HUDEP-2 (cell line): ENCODE measurements around the gene PODXL2.

Experiments
- DNase-seq, 76 experiments: peaks; one replicate each; lab custom pipeline; 2025; ENCODE audit not compliant: unreplicated experiment in 76 of 76; lab: John Stamatoyannopoulos, UW

The PODXL2 gene

GRCh38 chr3:127628788-127629466, at the start of gene PODXL2:
TSS of gene PODXL2 (plus strand) at chr3:127629185. CDS start at chr3:127629220, 35 bp downstream.
- DNase-seq: peak in 68 of 76 experiments; percentile 5 to 79 (median 58)

DNA sequence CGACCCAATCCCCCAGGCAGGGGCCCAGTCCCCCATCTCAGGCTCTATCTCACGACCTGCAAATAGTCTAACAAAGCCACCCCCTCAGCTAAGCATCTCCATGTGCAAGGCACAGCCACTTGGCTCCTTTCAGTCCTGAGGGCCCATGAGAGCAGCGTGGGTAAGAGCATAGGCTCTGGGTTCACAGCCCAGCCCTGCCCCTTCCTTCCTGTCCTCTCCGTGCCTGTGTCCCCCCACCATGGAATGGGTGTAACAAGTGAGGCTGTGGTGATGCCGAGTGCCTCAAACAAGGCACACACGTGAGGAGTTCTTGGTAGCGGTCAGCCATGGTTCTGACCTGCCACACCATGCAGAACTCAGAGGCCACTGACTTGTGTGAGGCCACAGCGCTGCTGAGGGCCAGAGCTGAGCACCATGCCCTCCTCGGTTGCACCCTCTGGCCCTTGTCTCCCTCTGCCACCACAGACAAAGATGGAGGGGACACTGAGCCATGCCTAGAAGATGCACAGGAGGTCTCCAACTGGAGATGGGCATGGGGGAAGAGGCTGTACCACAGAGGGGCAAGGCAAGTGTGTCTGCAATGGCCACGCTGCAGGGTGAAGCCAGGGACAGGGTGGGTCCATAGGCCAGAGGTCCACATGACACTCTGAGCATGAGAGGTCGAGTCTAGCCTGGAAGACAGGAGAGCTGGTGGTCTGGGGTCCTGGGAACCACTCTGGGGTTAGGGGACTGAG, 48.5 kb upstream of the PODXL2 start:
- no peak for DNase-seq

- DNase-seq: no peak
Measured at GRCh38 chr3:127584734-127585133, 44.3 kb upstream of the PODXL2 start.

DNA sequence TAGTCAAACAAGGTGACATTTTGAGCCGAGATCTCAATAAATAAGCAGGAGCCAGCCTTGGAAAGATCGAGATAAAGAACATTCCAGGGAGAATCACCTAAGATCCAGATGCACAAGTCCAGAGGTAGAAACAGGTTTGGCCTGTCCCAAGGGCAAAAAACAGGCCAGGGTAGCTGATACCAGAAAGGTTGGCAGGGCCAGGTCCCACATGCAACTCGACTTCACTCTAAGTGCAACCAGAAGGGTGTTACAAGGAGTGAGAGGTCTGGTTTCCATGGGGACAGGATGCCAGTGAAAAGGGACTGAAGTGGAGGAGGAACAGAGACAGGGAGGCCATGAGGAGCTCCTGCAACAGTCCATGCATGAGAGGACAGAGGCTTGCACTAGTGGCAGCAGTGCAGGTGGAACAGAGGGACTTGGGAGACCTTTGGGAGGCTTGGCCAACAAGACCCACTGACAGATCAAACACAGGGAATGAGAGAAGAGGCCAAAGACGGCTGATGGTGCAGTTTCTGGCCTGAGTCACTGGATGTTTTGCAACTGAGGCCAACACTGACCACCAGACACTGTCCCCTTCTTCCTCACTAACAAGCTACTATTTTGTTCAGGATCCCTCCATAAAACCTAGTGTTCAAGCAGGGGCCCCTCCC, 43.7 kb upstream of the PODXL2 start:
- no peak for DNase-seq

DNA sequence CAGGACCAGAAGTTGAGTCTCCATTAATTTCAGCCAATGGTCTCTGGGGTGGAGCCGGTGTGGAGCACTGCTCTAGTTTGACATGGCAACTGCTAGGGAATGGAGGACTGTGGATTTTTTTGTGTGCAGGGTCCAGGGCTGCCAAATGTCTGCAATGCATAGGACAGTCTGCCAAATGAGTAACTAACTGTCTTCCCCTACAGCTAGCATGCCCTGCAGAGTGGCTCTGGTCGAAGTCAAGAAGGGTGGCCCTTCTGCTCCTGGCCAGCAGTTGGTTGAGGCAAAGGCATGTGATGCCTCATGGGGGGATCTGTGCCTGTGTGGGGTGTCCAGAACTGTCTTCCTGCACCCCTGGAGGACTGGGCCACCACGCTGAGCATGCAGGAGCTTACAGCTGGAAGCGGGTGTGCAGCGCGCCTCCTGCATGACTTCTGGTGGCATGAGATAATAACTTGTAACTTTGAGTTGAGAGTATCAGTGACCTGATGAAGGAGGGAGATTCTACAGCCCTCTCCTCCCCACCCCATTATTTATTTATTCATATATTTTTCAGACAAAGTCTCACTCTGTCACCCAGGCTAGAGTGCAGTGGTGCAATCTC, 43.1 kb upstream of the PODXL2 start:
- DNase-seq: peak in 50 of 76 experiments; percentile 5 to 53 (median 31)

- no peak for DNase-seq
Measured at GRCh38 chr3:127587876-127588275, 41.1 kb upstream of the PODXL2 start.

- DNase-seq: peak in 34 of 76 experiments; percentile 4 to 62 (median 22)
Measured at GRCh38 chr3:127588806-127589577, 40.0 kb upstream of the PODXL2 start.

GRCh38 chr3:127589600-127590281, 39.2 kb upstream of the PODXL2 start:
- peak in 1 of 76 experiments; percentile 11 for DNase-seq

DNA sequence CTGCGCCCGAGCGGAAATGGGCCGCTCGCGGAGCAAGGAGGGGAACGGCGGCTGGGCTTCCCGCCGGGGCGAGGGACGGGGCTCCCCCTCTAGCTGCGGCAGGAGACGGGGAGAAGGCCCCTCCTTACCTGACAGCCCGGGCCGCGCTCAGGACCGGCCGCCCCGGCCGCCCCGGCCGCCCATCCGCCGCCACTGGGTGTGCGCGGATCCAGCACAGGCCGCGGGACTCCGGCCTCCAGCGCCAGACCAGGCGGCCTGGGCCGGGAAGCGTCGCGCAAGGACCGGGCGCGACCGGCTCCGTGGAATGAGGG, 38.7 kb upstream of the PODXL2 start:
- DNase-seq: peak in 1 of 76 experiments; percentile 54

DNA sequence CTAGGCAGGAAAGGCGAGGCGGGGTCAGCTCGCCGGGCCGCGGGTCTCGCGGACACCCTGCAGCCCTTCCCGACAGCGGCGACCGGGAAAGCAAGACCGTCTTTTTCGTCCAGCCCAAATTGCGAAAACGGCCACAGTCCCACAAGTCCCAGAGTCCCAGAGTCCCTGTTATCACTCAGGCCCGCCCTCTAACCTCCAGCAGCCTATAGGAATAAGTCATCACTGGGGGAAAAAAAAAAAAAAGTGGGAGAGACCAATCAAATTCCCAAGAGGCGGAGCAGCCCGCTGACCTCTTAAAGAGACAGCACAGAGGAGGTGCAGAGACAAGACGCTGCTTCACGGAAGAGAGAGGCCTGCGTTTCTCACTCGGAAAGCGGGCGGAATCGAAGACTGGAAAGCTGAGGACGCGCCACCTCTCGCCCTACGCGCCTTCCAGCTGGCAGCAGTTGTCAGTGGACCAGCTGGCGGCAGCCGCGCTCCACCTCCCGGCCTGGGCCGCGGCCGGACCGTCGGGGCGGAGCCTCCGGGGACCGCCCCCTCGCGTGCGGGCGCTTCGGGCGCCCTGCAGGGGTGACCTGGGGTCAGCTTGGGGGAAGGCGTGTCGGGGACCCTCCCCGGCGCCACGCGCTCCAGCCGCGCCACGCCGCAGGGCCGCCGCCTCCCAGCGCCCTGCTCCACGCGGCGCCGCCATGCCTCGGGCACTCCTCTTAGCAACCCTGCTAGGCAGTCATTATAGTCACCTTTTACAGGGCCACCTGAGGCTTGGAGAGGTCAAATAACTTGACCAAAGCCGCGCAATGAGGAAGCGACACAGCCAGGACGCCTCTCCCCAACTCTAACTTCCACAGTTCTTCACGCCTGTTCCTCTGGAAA, 38.2 kb upstream of the PODXL2 start, which contains the start of gene TPRA1:
TPRA1 (minus strand) TSS at position 141 of the 873 bp plus-strand sequence. CDS start 10,587 bp downstream, outside the sequence.
- DNase-seq: peak in 75 of 76 experiments; percentile 61 to 97 (median 88)

DNA sequence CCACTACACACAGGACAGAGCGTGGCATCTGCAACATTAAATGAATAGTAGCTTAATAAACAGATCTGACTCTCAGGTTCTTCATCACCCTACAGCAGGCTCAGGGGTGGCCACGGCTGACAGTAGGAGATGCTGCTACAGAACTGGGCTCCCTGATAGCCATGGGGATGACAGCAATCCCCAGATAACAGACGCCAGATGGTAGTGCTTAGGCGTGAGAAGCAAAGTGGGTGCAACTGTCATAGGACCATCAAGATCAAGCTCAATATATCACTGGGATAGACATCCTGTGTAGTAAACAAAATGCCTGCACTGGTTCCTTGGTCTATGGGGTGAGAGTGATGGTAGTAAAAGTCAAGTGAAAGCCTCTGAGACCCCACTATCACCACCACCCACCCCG, 35.8 kb upstream of the PODXL2 start:
- DNase-seq: peak in 72 of 76 experiments; percentile 8 to 82 (median 52)

DNA sequence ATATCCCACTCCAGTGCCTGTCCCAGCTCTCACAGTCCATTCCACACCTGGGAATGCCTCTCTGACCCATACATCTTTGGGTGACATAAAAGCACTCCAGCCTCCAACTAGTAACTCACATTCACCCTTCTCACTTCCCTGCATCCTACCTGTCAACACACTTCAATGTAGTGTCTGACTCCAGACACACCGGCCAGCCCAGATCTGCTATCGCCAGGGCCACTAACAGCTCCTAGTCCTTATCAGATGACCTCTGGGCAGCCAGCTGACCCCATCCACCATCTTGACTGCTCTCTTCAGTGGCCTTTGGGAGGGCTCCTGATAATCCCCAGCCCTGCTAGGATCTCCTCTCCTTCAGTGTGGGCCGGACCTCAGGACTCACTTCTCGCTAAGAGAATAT, 33.7 kb upstream of the PODXL2 start:
- no peak for DNase-seq

- DNase-seq: no peak
Measured at GRCh38 chr3:127597020-127597771, 31.8 kb upstream of the PODXL2 start.

DNA sequence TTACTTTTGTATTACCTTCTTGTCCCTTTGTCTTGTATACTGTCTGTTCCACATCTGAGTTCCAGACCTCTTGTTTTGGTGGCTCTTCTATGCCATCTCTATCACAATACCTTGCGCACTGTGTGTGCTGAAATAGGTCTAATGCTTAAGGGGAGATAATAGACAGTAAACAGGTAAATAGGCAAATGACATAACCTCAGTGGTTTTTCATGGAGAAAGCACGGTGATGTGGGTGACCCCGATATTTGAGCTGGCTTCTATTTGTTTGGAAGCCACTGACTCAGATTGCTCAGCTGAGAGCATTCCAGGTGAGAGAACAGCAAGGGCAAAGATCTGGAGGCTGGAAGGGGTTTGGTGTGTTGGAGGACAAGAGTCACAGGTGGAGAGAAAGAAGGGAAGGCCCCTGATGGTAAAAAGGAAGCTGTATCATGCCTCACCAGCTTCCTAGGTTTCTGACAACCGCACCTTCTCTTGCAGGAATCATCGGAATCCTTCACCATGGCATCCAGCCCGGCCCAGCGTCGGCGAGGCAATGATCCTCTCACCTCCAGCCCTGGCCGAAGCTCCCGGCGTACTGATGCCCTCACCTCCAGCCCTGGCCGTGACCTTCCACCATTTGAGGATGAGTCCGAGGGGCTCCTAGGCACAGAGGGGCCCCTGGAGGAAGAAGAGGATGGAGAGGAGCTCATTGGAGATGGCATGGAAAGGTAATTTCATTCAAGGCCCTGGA, 30.0 kb upstream of the PODXL2 start:
- DNase-seq: peak in 1 of 76 experiments; percentile 9

DNA sequence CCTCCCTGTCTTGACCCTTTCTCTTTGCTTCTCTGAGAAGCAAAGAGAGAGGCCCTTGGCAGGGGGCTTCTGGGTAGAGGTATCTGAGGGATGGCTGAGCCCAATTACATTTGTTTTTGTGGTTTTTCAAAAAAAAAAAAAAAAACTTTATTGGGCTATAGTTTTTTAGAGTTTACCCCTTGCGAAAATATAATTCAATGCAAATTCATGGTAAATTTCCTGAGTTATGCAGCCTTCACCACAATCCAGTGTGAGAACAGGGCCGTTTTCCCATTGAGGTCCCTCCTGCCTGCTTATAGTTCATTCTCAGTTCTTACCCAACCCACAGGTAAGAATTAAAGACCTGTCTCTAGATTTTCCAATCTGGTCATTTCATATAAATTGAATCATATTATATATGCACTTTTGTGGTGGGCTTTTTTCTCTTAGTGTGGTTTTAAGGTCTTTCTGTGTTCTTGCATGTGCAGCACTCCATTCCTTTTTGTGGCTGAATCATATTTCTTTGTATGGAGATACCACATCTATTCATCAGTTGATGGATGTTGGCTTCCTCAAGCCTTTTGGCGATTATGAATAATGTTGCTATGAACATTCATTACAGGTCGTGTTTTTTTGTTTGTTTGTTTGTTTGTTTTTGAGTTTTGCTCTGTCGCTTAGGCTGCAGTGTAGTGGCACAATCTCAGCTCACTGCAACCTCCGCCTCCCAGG, 28.1 kb upstream of the PODXL2 start:
- no peak for DNase-seq

DNA sequence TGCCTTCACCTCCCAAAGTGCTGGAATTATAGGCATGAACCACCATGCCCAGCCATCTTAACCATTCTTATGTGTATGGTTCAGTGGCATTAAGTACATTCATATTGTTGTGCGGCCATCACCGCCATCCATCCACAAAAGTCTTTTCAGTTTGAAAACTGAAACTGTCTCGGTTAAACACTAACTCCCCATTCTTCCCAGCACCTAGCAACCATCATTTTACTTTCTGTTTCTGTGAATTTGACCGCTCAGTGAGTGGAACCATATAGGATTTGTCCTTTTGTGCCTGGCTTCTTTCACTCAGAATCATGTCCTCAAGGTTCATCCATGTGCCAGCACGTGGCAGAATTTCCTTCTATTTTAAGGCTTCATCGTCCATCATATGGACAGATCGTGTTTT, 24.9 kb upstream of the PODXL2 start:
- DNase-seq: no peak
